HG03175 (cell line): ENCODE data around the gene CAMK2D.

Experiments
- ATAC-seq: cut with Tn5 transposase; IDR thresholded peaks from one replicate; pipeline ENCODE4 v1.9.1; 2021; ENCODE audit warnings: mild to moderate bottlenecking, moderate library complexity; ENCODE audit not compliant: unreplicated experiment

Gene CAMK2D

DNA sequence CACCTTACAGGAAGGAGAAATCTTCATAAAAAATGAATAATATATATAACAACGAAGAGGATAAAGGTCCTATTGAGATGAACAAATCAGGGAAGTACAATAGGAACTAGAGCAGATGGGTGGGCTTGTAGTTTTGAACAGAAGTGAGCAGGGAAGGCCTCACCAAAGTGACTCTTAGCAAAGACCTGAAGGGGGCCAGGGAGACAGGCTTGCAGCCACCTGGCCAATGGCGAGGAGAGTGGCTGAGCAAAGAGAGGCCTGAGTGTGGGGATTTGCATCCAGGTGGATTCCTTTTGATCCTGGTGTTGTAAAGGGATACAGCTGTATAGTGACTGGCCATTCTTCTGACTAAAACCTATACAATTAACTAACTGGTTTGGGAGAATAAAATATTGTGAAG lies 354.1 kb downstream of the CAMK2D start:
- ATAC-seq: no peak

DNA sequence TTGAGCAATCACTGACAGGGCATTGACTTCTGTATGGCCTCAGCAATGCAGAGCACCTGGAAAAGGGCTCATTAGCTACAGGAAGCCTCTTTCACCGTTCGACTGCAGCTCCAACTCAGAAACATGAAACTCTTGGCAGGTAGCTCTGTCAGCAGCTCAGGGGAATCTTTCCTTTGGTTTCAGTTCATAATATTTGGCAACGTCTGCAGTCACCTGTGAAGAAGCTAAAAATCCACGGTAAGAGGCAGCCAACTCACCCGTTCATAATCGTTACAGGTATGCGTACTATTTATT lies 354.9 kb downstream of the CAMK2D start:
- ATAC-seq: no peak

DNA sequence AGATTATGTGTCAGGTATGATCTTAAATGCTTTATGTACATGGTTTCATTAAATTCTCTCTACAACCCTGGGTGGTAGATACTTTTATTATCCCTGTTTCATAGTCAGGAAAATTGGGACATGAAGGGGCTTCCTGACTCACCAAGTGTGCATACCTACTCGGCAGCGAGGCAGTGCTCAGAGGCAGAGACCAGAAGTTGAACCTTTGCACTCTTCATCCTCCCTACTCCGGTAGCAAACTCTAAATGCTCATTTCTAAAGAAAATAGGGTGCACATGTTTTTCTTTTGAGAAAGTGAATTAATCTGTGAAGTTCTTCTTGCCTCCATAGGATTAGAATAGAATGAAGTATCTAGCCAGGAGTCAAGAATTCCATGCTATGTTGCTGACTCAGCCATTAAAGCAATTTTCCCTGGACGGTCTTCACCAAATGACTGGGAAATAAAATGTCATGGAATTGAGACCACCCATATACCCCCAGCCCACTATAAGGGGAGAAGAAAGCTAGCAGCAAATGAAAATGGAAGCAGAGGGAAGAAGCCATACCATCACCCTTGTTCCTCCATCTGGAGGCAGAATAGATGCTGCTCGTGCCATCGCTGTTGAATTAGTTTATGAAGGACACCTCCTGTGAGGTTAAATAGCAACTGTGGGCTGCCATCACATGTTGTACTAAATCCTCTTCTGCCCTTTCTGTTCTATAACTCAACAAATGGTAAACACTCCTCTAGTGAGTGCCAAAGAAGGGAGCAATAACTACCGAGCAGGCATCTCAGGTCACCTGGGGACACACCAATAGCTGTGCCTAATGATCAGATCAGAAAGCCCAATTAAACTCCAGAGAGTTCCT lies 355.4 kb downstream of the CAMK2D start:
- ATAC-seq: no peak

DNA sequence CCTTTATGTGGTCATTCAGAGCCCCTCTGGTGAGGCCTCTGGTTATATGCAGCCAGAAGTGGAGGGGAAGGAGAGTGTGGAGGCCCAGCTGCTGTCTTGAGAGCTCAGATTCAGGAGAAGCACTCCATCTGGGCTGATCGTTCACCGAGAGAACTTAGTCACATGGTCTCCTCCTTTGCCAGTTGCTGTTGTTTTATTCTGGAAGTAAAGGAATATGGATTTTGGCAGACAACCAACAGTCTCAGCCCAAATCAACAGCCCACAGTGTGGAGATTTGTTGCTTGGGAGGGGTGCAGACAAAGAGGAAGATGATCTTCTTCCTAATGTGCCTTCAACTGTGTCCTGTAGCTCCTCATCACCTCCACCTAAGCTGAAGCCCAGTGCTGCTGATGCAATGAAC lies 356.7 kb downstream of the CAMK2D start:
- ATAC-seq: no peak

DNA sequence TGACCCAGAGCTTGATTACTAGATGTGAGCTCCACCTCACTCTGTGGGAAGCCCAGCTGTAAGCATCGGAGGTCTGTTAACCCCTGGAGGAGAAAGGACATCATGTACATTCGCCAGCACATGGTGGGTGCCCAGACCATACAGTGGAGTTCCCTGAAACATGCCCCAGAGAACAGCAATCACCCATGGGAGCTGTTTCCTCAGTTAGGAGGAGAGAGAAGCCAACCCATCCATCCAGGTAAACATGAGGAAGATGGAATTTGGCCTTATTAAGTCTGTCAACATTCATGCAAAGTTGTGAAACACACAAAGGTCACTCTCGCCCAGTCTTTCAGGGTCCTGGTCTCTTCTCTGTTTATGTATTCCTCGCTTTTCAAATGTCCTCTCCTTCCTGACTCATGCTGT lies 357.4 kb downstream of the CAMK2D start:
- no peak for ATAC-seq
